MM.1S (cell line): ENCODE measurements around the gene GRB2.
"Not testable (repeated sequence)": the region's sequence is repeated elsewhere in the genome, so short reads cannot be mapped to it uniquely, and the experiment has no call there.

Source experiments
- DNase-seq: peaks from one replicate; pipeline ENCODE4 v3.0.0-alpha.2; 2015
- H2AFZ ChIP-seq: fragments of 300-600 bp; sonication (generic); 2 replicates; pipeline ENCODE4 v1.6.0; 2016; ENCODE audit warnings: antibody characterized with exemption, low read length
- H3F3A ChIP-seq: fragments of 300-600 bp; sonication (generic); 2 replicates; pipeline ENCODE4 v1.6.1; 2016; ENCODE audit warnings: mild to moderate bottlenecking, antibody characterized with exemption, low read length, moderate library complexity, mixed read lengths; ENCODE audit not compliant: insufficient read depth
- H3K27ac ChIP-seq: fragments of 300-600 bp; sonication (generic); 2 replicates; pipeline ENCODE4 v1.5.1; 2016; ENCODE audit warnings: mild to moderate bottlenecking, low read length
- H3K27me3 ChIP-seq: fragments of 300-600 bp; sonication (generic); replicated peaks from 2 replicates; pipeline ENCODE4 v1.6.0; 2016; ENCODE audit warnings: low read length; ENCODE audit not compliant: insufficient read depth
- H3K36me3 ChIP-seq: fragments of 300-600 bp; sonication (generic); replicated peaks from 2 replicates; pipeline ENCODE4 v1.6.1; 2016; ENCODE audit warnings: mild to moderate bottlenecking, low read length, mixed read lengths; ENCODE audit not compliant: insufficient read depth
- H3K4me1 ChIP-seq: fragments of 300-600 bp; sonication (generic); 2 replicates; pipeline ENCODE4 v1.6.1; 2016; ENCODE audit warnings: low read length, mixed read lengths
- H3K4me2 ChIP-seq: fragments of 300-600 bp; sonication (generic); 2 replicates; pipeline ENCODE4 v1.6.0; 2016; ENCODE audit warnings: low read depth, low read length
- H3K4me3 ChIP-seq: fragments of 300-600 bp; sonication (generic); 2 replicates; pipeline ENCODE4 v1.5.1; 2016; ENCODE audit warnings: low read length, mixed read lengths
- H3K79me2 ChIP-seq: fragments of 300-600 bp; sonication (generic); 2 replicates; pipeline ENCODE4 v1.6.1; 2016; ENCODE audit warnings: mixed run types, low read length, mixed read lengths
- H3K9ac ChIP-seq: fragments of 300-600 bp; sonication (generic); 2 replicates; pipeline ENCODE4 v1.6.1; 2016; ENCODE audit warnings: low read length, mixed read lengths
- H3K9me2 ChIP-seq: fragments of 300-600 bp; sonication (generic); replicated peaks from 2 replicates; pipeline ENCODE4 v1.6.1; 2016; ENCODE audit warnings: mild to moderate bottlenecking, low read length, mixed read lengths; ENCODE audit not compliant: insufficient read depth
- H3K9me3 ChIP-seq: fragments of 300-600 bp; sonication (generic); replicated peaks from 2 replicates; pipeline ENCODE4 v1.6.1; 2016; ENCODE audit warnings: mild to moderate bottlenecking, low read length, mixed read lengths; ENCODE audit not compliant: insufficient read depth
- H4K20me1 ChIP-seq: fragments of 300-600 bp; sonication (generic); 2 replicates; pipeline ENCODE4 v1.6.1; 2016; ENCODE audit warnings: mild to moderate bottlenecking, low read length, moderate library complexity, mixed read lengths; ENCODE audit not compliant: insufficient read depth
- CTCF ChIP-seq: fragments of 300-600 bp; sonication (generic); IDR thresholded peaks from 2 replicates; pipeline ENCODE4 v1.5.1; 2016; ENCODE audit warnings: antibody characterized with exemption, low read length, mixed read lengths
- EZH2 ChIP-seq: fragments of 300-600 bp; sonication (generic); optimal IDR thresholded peaks from 2 replicates; pipeline ENCODE3; 2017; ENCODE audit warnings: low read depth, mild to moderate bottlenecking, antibody characterized with exemption, low read length, mixed read lengths
- EZH2phosphoT487 ChIP-seq: fragments of 300-600 bp; sonication (generic); IDR thresholded peaks from 2 replicates; pipeline ENCODE4 v1.6.1; 2018; ENCODE audit warnings: antibody characterized with exemption, low read length

The GRB2 gene

GRCh38 chr17:75371981-75372380 lies 33.5 kb downstream of the GRB2 start:
- Histone ChIP-seq H3K27ac (no peak overlapping the region), H3K9me2 (no peaks in the 10 kb centered on the region), H3K36me3 (no peaks in the 10 kb centered on the region), H3K4me3 (no peak overlapping the region), H3K9ac (no peak overlapping the region), H3K79me2 (peaks cover 95% of the 10 kb centered on the region), H2AFZ (no peak overlapping the region), H3K4me1 (no peaks in the 10 kb centered on the region), H3K4me2 (no peak overlapping the region), H3F3A (no peaks in the 10 kb centered on the region), H3K27me3 (no peaks in the 10 kb centered on the region), H4K20me1 (peaks cover 16% of the 10 kb centered on the region; the same call in 1 of the 2 replicates), H3K9me3 (no peaks in the 10 kb centered on the region)
- TF ChIP-seq EZH2phosphoT487 (no peak), EZH2 (no peak), CTCF (no peak)
- DNase-seq, result no peak

- H3K36me3 ChIP-seq, result no peaks in the 10 kb centered on the region
- H3K27ac ChIP-seq, result no peak overlapping the region
- DNase-seq, result no peak
Measured at GRCh38 chr17:75371339-75371738, 34.1 kb downstream of the GRB2 start.

GRCh38 chr17:75370286-75370915 lies 35.1 kb downstream of the GRB2 start:
- H3K4me1 ChIP-seq, result no peaks in the 10 kb centered on the region
- no peak overlapping the region for H2AFZ ChIP-seq
- H3K9ac ChIP-seq, result no peak overlapping the region
- H3K36me3 ChIP-seq, result no peaks in the 10 kb centered on the region
- TF ChIP-seq EZH2phosphoT487, result no peak
- TF ChIP-seq CTCF, result no peak
- no peak for TF ChIP-seq EZH2
- no peak overlapping the region for H3K4me2 ChIP-seq
- H3F3A ChIP-seq, result no peaks in the 10 kb centered on the region
- no peak for DNase-seq
- no peaks in the 10 kb centered on the region for H3K9me3 ChIP-seq
- peaks cover 100% of the 10 kb centered on the region for H3K79me2 ChIP-seq
- H4K20me1 ChIP-seq, result peaks cover 16% of the 10 kb centered on the region; the same call in 1 of the 2 replicates
- no peaks in the 10 kb centered on the region for H3K9me2 ChIP-seq
- H3K27me3 ChIP-seq, result no peaks in the 10 kb centered on the region
- H3K4me3 ChIP-seq, result no peak overlapping the region
- no peak overlapping the region for H3K27ac ChIP-seq

More at GRCh38 chr17:75371339-75371738, 34.1 kb downstream of the GRB2 start:
- Histone ChIP-seq H3K9ac (no peak overlapping the region), H3K4me2 (no peak overlapping the region), H3K9me2 (no peaks in the 10 kb centered on the region), H3K4me1 (no peaks in the 10 kb centered on the region), H3K27me3 (no peaks in the 10 kb centered on the region), H3K4me3 (no peak overlapping the region), H4K20me1 (peaks cover 16% of the 10 kb centered on the region; the same call in 1 of the 2 replicates), H3K9me3 (no peaks in the 10 kb centered on the region), H3F3A (no peaks in the 10 kb centered on the region), H2AFZ (no peak overlapping the region), H3K79me2 (peaks cover 95% of the 10 kb centered on the region)
- TF ChIP-seq EZH2phosphoT487, result no peak
- no peak for TF ChIP-seq CTCF

GRCh38 chr17:75367838-75368789 lies 37.4 kb downstream of the GRB2 start:
- not testable (repeated sequence) for H3K4me3 ChIP-seq, H3K9me2 ChIP-seq, DNase-seq, H3K4me1 ChIP-seq, H3K9ac ChIP-seq, H3K27ac ChIP-seq, H3K27me3 ChIP-seq, H2AFZ ChIP-seq, H3F3A ChIP-seq, H3K9me3 ChIP-seq, H3K36me3 ChIP-seq, H3K4me2 ChIP-seq
- Histone ChIP-seq H3K79me2 (peaks cover 98% of the 10 kb centered on the region), H4K20me1 (peaks cover 22% of the 10 kb centered on the region)
